ENCODE results near the gene CDC42BPB.

Gene CDC42BPB

DNA sequence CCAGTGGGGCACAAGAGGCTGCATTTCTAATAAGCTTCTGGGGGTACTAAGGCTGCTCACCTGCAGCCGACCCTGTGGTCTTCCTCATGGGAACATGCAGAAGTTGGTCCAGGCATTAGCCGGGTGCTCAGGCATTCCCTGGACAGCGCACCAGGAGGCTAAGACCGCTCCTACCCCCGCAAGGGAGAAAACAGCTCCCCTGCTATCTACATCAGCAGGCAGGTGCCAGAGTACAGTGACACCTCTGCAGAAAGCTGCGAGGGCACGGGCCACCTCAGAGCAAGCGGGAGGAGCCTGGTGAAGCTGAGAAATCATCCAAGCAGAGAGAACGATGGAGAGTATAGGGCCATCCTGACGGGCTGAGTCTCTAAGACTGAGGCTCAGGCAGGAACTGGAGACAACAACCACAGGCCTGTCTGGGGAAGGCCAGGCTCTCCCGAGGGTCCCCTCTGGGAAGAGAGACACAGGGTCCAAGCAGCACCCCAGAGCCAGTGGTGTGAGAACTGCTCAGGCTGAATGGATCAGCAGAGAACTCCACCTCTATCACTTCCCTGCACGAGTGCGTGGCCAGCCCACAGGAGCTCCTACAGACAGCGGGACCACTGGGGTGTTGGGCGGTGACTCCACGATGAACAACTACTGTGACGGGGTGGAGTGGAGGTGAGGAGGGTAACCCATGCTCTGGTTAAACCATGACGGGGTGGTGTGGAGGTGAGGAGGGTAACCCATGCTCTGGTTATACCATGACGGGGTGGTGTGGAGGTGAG lies 72.8 kb downstream of the CDC42BPB start:
- no peak for DNase-seq

DNA sequence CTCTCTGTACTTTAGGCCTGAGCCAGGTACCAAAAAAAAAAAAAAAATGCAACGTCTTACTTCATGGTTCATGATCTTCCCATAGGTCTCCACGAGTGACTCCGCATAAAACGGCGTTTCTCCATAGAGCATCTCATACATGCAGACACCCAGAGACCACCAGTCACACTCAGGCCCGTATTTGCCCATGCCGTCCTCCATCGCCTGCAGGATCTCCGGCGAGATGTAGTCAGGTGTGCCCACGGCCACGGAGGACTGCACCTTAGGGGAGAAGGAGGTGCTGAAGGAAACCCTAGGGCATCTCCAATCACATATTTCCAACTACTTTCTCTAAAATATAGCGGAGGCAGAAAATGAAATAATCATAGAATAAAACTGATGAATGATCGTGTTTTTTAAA lies 73.9 kb downstream of the CDC42BPB start:
- DNase-seq, result no peak

DNA sequence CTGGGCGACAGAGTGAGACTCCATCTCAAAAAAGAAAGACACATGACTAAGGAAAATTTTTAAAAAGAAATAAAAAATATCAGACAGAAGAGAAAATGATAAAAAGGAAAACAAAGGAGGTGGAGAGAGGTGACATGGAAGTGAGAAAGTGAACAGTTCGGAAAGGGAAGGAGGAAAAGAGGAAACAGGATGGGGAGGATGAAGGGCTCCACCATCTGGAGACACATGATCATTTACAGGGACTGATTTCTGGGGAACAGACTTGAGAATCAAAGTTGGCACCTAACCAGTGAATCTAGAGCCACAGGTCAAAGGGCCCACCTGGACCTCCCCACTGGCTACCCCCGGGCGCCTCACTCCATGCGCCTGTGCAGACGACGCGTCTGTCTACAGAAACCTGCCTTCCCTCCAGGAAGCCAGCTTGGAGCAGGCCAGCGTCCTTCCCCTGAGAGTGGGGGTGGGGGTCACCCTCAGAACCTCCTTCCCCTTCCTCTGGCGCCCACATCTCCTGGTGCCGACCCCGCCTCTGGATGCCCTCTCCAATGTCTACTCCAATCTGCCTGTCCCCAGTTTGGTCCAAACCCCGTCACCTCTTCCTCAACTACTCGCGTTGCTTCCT lies 74.4 kb downstream of the CDC42BPB start:
- DNase-seq, result no peak

DNA sequence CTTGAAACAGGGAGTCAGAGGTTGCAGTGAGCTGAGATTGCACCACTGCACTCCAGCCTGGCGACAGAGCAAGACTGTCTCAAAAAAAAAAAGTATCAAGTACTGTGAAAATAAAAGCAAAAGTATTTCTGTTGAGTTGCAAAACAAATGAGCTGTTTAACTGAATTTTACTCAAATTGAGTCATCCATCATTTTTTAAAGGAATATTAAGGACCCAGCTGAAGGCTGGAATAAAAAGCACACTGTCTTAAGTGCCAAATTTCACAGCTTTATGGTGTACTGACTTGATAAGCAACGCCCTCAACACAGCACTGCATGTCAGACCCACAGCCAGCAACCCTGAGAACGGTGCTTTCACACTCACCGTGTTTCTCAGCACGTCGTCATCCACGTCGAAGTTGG lies 76.9 kb downstream of the CDC42BPB start:
- DNase-seq, result no peak

DNA sequence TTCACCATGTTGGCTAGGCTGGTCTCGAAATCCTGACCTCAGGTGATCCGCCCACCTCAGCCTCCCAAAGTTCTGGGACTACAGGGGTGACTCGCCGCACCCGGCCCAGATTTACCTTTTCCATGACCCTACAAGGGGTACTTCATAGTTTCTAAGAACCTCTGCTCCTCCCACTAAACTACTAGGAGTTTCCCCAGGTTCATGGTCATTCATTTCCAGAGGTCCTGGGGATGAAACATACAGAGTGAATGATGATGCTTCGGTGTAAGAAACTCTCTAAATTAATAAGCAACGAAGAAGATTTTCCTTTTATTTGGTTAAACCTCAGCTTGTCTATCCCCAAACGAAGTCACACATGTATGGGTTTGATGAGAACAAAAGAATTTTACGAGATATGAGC lies 77.9 kb downstream of the CDC42BPB start:
- DNase-seq, result no peak

DNA sequence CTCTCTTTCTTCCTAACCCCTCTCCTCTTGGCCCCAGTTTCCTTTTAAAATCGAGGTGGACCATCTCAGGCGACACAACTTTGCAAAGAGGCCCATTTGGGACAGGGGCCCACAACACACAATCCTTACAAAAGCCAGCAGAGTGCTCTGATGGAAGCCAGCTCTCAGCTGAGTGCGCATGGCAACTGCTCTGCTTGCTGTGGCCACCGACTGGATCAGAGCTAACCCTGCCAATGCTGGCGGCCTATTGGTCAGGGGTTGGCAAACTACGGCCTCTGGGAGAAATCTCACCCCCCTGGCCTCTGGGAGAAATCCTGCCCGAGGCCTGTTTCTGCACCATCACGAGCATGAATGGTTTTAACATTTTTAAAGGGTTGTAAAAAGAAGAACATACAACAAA lies 79.9 kb downstream of the CDC42BPB start:
- DNase-seq, result no peak

DNA sequence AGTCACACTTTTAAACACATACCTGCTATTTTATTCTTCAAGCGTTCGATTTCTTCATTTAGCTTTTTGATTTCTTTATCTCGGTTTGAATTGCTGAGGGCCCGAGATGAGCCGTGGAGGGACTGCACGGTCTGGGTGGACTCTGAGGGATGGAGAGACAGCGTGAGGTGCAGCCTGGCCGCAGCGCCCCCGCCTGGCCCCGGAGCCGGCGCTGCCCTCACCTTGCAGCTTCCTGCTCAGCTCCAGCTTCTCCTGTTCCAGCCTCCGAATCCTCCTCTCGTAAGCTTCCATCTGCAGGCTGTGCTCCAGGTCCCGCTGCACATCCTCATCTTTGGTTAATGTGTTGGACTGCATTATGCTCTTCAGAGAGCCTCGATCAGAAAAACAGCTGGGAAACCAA lies 81.7 kb downstream of the CDC42BPB start:
- DNase-seq, result no peak

DNA sequence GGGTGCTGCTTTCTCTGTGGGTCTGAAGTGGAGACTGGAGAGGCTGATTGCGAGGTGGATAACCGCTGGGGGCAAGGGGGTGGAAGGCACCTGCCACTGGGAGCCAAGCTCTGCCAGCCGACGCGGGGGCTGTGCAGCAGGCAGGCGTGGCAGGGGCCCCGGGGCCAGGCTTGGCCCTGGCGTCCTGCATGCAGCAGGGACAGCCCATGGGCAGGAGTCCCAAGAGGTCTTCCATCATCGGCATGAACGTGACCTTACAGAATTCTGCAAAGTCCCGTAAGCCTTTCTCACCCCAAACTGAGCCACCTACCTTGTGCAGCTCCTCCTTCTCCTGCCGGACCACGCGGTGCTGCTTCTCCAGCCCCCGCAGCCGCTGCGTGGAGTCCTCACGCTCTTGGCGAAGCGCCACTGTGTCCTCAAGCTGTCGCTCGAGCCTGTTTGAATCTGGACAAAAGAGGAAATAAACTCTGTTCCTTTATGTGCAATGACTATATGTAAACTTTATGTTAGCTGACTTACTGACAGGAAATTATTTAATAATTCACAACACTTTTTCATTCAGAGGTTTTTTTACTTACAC lies 83.6 kb downstream of the CDC42BPB start:
- DNase-seq, result no peak

DNA sequence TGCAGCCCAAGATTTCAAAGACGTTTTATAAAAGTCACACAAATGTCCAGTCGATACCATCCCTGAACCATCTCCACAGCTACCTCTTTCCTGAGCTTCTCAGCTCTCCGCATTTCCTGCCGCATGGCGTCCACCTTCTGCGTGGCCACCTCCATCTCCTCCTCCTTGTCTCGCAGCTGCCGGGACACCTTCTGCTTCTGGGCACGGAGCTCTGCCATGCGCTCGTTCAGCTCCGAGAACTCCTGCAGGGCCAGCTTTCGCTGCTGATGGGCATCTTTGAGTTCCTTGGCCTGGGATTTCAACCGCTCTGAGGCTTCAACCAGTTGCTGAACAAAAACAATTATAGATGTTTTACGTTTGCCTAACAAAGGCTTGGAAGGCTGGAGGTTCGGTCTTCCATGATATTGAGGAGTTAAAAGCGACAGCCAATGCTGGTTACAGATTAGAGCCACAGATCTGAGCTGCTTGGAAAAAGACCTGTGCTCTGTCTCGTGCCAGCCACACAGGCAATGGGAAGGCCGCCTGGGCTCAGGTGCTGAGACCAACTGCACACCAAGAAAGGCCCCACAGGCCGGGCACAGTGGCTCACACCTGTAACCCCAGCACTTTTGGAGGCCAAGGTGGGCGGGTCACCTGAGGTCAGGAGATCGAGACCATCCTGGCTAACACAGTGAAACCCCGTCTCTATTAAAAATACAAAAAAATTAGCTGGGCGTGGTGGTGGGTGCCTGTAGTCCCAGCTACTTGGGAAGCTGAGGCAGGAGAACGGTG lies 85.3 kb downstream of the CDC42BPB start:
- DNase-seq, result no peak

DNA sequence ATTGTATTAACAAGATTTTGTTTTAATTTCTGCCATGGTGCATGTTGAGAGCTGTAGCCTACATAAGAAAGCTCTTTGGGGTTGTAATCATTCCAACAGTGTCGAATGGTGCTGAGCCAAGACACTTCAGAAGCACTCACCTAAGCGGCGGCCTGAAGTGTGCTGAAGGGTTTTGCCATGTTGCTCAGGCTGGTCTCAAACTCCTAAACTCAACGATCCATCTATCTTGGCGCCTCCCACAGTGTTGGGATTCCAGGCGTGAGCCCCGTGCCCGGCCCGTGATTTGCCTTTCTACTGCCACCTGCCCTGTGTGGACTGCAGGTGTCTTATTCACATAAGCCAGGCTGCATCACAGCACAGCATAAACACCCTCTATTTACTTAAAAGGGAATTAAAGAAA lies 86.0 kb downstream of the CDC42BPB start:
- DNase-seq, result no peak

DNA sequence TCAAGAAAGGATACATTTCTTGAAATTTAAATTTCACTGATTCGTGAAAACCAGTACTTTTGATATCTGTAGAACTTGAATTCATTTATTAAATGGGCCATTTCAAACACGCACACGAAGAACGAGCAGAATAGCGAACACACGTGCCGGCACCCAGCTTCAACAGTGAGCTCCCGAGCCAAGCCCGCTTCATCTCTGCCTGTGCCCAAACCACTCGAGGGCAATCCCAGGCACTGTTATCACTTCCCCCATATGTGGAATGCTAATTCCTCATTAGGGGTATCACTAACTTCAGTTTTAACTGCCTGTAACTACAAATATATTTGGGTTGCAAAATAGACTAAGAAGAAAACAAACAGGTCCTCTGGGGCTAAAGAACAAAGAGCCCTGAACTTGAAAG lies 86.9 kb downstream of the CDC42BPB start:
- DNase-seq, result no peak

DNA sequence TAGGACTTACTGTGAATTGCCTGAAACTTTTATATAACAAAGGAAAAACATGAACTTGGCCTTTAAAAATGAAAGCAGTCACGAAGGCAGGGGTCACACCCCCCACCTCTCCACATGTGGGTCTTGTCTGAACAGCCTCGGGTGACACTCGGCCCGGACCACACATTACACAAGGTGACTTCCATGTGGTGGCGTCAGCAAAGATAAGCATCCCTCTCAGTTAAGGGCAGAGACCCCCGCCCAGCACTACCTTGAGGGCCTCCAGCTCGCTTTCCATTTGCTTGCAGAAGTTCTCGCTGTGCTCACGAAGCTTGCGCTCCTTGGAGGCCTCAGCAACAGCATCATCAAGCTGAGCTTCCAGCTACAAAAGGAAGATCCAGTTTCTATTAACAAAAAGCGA lies 87.4 kb downstream of the CDC42BPB start:
- DNase-seq, result no peak

DNA sequence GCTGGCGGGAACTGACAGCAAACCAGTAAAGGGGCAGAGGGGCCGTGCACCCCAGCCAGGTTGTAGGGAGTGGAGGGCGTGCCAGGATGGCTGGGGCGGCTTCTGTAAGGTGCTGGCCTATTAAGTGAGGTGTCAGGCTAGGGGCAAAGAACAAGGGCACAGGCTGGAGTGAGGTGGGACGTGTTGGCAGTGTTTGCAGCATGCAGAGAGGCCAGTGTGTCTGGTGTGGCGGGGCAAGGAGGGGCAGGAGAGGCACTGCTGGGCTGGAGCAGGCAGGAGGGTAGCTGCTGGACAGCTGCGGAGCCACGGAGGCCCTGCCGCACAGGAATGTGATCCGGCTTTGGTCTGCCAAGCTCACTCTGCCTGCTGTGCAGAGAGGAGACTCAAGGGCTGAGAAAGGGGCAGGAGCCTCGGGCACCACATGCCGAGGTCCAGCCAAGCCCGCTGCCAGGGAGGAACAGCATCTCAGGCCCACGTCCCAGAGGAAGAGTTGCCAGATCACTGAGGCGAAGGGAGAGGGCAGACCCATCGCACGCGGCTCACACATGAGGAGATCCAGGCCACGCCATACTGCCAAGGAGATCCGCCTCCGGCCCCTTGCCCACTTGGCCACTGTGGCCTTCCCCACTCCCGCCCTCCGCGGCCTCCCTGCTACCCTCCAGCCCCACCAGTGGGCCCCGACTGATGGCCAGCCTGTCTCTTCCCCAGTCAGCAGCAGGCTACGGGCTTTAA lies 88.1 kb downstream of the CDC42BPB start:
- DNase-seq, result no peak

DNA sequence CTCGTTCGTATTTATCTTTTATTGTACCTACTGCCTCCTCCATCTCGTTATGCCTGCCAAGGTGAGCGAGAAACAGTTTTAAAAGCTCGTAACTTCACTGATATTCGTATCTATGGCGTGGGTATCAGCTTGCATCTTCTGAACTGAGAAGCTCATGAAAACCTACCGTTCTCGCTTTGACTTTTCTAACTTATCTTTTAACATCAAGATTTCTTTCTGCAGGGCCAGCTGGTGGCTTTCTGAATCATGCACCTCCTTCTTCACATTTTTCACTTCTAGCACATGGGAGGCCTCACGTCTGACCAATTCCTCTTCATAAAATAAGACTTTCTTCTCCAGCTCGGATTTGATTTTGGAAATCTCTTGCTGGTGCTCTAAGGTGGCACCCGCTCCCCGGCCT lies 89.0 kb downstream of the CDC42BPB start:
- no peak for DNase-seq

DNA sequence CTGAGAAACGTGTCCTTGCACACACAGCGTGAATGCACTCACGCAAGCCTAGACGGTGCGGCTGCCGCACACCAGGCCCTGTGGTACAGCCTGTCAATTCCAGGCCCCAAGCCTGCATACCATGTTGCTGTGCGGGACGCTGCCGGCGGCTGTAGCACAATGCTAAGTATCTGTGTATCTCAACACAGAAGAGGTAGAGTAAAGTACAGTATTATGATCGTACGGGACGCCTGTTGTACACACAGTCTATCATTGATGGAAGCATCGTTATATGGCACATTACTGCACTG lies 89.9 kb downstream of the CDC42BPB start:
- no peak for DNase-seq

DNA sequence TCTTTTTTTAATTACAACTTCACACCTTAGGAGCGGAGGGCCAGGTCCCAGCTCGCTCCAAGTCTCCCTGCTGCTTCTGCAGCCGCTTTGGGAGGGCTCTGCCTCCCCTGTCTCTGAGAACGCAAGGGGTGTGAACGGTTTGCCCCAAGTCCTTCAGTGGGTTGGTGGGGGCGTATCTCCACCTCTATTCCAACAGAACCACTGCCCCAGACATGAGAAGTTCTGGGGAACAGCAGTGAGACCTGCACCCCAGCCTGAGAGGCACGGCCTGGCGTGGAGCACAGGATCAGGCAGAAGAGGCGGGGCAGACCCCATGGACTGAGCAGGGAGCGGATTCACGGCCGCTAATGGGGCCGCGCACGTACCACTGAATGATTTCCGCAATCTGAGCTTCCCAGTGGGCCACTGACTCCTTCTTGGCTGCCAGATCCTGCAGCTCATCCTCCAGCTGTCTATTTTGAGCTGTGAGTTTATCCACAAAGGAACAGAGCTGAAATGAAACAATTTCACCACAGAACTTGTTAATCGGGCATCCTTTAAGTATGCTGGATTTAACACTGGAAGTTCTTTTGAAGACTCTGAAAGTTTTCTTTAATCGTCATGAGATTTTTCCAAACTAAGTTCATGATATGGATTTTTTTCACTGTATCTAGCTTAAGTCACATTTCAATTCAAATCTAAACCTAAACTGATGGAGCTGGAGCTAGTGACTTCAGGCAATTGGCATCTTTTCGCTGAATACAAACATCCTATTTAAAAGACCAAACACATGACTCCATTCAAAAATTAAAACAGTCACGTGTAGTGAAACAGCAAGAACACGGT lies 90.5 kb downstream of the CDC42BPB start:
- no peak for DNase-seq

DNA sequence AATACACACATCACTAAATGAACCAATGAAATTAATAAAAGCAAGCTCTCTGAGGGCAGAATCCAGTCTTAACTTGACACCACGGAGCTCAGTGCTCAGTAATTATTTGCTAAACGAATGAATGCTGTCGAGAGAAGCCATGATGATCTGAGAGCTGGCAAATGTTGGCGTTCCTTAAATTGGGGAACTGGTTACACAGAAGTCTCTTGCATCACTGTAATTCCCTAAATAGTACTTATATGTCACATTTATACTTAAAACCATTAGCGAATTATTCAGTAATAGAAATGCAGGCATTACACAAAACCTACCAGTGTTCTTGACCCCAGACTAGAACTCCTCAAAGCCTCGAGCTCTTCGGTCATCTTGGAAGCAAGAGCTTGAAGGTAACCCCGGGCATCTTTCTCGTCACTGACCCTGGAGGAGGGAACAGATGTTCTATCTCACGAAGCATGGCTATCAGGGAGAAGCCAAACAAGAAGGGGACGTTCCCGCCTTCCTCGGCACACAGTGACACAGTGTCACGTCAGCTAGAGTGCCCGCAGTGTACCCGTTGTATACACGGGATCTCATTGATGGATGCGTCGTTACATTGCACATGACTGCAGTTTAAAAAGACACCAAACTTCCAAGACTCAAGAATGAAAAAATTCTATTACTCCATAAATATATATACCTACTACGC lies 91.2 kb downstream of the CDC42BPB start:
- DNase-seq, result no peak

DNA sequence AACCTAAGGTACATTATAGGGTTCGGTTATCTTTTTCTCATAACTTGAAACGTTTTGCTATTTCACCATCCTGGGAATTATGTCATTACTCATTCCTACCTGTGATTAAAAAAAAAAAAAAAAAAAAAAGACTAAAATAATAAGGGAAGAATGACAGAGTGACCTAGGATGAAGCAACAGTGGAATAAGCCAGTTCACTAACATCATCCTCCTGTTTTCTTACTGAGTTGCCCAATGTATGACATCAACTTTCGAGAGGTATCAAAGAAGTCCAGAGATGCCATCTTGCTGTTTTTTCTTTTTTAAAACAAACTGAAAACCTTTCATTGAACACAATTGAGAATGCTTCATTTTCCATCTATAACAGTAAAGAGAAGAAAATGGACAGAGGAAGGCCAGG lies 92.1 kb downstream of the CDC42BPB start:
- DNase-seq, result no peak

DNA sequence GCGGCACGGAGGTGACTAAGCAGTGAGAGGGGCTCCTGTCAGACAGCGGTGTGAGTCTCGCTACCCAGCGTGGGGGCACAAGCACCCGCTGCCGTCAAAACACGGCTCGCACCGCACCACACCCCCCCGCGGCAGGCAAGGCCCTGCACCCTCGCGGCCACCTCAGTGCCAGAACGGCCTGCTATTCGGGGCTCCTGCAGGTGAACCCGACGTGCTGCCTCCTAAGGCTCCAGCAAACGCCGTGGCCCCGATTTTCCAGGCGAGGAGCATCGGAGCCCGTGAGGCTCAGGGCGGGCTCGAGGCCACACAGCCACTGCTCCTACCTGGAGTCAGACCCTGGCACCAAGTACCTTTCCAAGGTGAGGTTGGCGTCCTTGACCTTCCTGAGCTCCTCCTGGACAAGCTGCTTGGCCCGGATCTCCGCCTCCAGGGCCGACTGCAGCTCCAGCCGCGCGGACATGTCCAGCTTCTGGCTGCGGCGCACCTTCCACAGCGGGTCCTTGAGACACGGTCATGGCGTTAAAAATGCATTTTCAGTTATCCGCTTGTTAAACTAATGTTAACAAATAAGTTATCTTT lies 93.1 kb downstream of the CDC42BPB start:
- no peak for DNase-seq

DNA sequence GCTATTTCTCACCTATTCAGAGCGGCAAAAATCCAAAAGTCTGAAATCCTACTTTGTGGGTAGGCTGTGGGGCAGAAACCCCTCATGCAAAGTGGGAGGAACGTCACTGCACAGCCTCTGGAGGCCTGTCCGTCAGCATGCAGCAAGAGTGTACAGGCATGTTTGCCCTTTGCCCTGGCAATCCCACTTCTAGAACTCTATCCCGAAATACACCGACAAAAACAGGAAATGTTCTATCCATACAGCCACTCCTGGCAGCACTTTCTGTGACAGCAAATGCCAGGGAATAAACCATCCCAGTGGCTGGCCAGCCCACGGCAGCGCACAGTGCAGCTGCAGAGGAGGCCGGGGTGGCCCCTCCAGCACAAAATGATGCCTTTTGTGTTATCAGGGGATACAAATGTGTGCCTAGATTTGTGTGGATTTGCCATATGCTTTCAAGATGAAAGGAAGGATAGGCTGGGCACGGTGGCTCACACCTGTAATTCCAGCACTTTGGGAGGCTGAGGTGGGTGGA lies 95.2 kb downstream of the CDC42BPB start:
- no peak for DNase-seq

DNA sequence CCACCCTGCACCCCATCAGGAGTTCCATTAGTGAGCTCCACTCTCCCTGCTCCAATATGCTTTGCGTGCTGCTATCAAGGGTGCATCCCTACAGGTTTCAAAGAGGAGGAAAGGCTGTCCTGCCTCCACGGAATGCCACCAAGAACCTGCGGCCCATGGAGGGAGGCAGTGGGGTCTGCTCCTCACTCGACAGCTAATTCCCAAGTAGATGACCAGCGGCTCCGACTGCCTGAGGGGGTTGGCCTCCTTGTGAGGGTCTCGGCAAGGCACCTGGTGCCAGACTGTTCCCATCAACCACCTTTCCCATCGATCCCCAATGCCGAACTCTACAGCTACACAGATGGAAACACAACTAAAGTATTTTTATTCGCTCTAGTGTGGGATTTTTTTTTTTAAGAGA lies 98.9 kb downstream of the CDC42BPB start:
- no peak for DNase-seq
